GM19025 (cell line): ENCODE results near the gene ATG9A.

Experiments used
- ATAC-seq: cut with Tn5 transposase; IDR thresholded peaks from one replicate; pipeline ENCODE4 v1.9.1; 2021; ENCODE audit warnings: mild to moderate bottlenecking, low read depth, moderate library complexity; ENCODE audit not compliant: unreplicated experiment

ATG9A gene

GRCh38 chr2:219223831-219224610 lies 5.4 kb downstream of the ATG9A start:
- ATAC-seq, result no peak

DNA sequence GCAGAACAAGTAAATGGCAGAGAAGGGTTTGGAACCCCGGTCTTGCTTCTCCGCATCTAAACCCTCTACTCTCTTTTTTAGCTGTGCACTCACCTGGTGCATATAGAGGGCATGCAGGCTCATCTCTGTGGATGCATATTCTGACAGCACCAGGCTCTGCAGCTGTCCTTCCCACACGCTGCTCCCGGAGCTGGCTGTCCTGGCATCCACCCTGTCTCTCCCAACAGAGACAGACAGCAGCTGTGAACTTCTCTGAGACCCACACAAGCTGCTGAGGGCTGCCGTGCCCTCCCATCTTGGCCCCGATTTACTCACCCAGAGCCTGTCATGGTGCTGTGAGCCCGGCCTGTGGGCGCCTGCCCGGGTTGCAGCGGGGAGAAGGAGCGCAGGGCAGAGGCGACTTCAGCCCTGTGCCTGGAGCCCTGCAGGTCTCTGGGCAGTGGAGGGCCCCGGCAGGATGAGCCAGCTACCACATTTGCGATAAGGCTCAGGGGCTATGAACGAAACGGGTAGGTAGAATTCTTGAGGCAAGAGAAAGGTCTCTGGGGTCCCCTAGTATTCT lies 7.4 kb downstream of the ATG9A start:
- no peak for ATAC-seq

- no peak for ATAC-seq
Observed at GRCh38 chr2:219220652-219221402, 8.6 kb downstream of the ATG9A start.

- no peak for ATAC-seq
Observed at GRCh38 chr2:219219784-219220532, 9.5 kb downstream of the ATG9A start.

- ATAC-seq, result peak; percentile 74
Observed at GRCh38 chr2:219218732-219219701, 10.4 kb downstream of the ATG9A start, which contains the start of gene ABCB6. Gene ABCB6, minus strand, starts transcription at chr2:219218958. Its CDS starts 285 bp downstream, at chr2:219218673.

DNA sequence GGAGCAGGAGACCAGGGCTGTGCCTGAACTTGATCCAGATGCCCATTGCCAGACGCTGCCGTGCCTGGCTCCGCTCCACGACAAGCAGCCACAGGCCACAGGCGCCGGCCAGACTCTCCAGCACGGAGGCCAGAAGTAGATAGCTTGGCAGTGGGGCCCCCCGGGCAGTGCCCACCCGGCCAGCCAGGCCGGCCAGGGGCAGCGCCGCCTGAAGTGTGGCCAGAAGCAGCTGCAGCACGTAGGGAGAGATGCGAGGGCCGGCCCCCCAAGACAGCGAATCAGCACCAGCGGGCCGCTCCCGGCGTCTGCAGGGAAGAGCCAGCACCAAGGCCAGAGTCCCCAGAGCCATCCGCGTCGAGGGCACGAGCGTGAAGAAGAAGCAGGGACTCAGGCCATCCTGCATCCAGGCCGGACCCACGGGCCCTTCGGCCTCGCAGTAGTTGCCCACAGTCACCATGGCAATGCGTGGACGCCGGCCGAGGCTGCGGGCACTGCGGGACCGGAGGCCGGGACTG lies 11.2 kb downstream of the ATG9A start:
- ATAC-seq, result peak; percentile 9

DNA sequence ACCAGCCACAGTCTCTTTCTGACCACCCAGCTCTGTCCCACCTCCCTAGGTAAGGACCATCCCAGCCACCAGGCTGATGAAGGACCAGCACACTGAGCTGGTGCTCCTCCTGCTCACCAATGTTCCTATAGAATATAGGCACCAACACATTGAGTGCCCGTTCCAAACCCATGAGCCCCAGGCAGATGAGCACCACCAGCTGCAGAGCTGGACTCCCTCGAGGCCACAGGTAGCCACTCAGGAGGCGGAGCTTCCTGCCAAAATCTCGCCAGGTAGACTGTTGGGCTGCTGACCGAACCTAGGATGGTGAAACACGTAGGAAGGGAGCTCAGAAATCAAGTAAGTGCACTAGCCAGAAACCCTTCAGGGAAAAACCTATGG lies 12.9 kb downstream of the ATG9A start:
- ATAC-seq, result no peak

GRCh38 chr2:219215871-219216534 lies 13.4 kb downstream of the ATG9A start:
- ATAC-seq, result no peak

GRCh38 chr2:219214786-219215185 lies 14.7 kb downstream of the ATG9A start:
- ATAC-seq, result no peak

DNA sequence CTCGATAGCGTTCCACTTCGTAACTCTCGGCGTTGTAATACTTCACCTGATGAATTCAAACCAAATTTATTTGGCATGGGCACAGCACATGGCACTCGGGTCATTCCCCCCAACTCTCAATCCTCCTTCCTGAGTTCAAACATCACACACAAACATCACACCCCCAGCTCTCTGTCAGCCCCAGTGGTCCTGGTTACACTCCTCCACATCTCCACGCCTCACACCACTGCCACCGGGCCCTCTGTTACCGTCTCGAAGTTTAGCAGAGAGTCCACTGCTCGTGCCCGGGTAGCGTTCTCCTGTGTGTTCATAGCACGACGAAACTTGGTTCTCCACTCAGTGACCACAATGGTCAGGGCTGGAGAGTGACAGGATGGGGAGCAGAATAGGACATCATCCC lies 15.3 kb downstream of the ATG9A start:
- no peak for ATAC-seq

DNA sequence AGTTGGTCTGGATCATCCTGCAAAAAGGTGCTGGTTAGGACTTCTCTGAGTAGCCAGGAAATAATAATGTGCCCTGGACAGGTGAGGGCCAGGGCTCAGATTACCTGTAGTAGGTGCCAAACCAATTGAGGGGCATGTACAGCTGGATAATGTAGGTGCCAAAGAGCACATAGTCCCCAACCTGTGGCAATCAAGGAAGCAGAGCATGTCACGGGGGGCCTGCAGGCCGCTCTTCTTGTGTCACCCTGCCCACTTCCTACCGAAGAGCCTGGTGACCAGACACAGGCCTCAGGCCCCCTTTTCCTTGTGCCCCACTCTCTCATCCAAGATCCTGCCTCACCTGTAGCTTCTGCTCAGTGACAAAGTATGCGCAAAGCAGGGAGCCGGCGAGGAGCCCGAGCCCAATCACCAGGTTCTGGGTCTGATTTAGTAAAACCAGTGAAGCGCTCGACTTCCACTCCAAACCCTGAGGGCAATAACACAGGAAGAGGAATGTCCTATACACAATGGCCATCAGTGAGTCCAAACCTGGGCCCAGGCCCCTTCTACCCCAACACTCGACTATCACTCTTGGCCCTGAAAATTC lies 15.9 kb downstream of the ATG9A start:
- ATAC-seq, result no peak

- no peak for ATAC-seq
Observed at GRCh38 chr2:219213026-219213415, 16.4 kb downstream of the ATG9A start.

DNA sequence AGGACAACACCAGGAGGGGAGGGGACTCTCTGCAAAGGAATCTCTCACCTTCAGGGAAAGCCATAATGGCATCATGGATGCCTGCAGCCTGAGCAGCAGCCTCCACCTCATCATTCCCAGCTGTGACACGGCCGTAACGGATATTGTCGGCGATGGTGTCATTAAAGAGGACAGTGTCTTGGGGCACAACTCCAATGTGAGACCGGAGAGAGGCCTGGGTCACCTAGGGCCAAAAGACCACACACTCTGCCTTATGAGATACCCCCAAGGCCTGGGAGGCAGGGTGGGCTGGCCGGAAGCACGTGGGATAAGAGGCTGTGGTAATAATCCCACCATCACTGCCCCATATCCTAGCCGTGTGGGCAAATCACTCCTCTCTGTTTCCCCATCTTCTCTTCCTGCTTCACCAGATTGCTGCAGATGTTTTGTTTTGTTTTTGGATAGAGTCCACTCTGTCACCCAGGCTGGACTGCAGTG lies 18.5 kb downstream of the ATG9A start:
- no peak for ATAC-seq

- ATAC-seq, result no peak
Observed at GRCh38 chr2:219210196-219210885, 19.1 kb downstream of the ATG9A start.

- no peak for ATAC-seq
Observed at GRCh38 chr2:219209236-219210195, 19.9 kb downstream of the ATG9A start.

DNA sequence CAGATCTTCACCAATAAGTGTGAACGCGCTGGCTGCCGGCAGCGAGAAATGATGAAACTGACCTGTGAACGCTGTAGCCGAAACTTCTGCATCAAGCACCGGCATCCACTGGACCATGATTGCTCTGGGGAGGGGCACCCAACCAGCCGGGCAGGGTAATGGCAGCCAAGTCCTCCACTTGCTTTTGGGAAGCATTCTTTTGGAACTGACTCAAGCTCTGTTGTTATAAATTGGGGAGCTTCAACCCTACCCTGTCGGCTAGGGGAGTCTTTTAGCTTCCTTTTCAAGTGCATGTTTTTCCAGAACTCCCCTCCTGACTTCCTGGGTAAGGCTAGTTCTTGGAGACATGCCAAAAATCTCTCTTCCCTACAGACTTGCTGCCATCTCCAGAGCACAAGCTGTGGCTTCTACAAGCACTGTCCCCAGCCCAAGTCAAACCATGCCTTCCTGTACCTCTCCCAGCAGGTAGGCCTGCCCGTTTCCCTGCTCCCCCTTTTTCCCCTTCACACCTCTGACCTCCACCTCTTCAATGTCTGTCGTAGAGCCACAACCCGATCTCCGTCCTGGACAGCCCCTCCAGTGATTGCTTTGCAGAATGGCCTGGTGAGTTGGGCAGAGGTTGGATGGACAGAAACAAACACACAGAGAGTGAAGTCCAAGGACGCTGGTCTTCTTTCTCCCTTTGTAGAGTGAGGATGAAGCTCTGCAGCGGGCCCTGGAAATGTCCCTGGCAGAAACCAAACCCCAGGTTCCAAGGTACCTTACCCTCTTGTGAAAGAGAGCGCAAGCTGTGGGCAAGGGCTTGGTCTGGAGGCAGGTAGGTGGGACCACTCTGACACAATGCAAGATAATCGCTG lies 21.3 kb downstream of the ATG9A start:
- ATAC-seq, result no peak
